Measurements from ENCODE around the gene SLC4A2. TPM values are rescaled to one million over a fixed set of nuclear protein-coding genes. Genes with fewer than 3 reads are reported as not detected.

The SLC4A2 gene
- total and polyA plus RNA-seq, 2 of the 8 experiments (the other 6 are each of a cell fraction or from before 2014, with no cell fraction given): 72.6 to 147 TPM

GRCh38 chr7:151120896-151121295 is 61.5 kb downstream of the SLC4A2 start:
- Histone ChIP-seq H2BK5ac (ENCODE audit: low read depth, low read length) (no peak overlapping the region), H2BK12ac (ENCODE audit: low read depth, low read length) (no peak overlapping the region), H3K56ac (replicated peaks; ENCODE audit: insufficient read length, low read depth, low read length) (no peak overlapping the region), H3K4me1 (replicated peaks in 1 of 4; ENCODE audit: control insufficient read depth in 3 of 4, insufficient read depth in 4 of 4, low read length in 3 of 4) (peaks cover 0 to 19% (median 4%) of the 10 kb centered on the region in 4 experiments; a peak in 5 of 7 replicates), H3K14ac (ENCODE audit: insufficient read length) (no peak overlapping the region), H3K79me1 (ENCODE audit: low read depth, low read length) (peaks cover 2% of the 10 kb centered on the region), H3K23ac (ENCODE audit: insufficient read length) (no peak overlapping the region), H2AFZ (ENCODE audit: low read length) (no peak overlapping the region), H2BK15ac (ENCODE audit: low read length) (no peak overlapping the region), H3K23me2 (ENCODE audit: low read depth, low read length) (peaks cover 5% of the 10 kb centered on the region; the same call in 1 of the 2 replicates), H3K18ac (ENCODE audit: extremely low read depth, low read length) (no peak overlapping the region), H3K27ac (ENCODE audit: low read depth, low read length) (no peak overlapping the region), H3K4ac (replicated peaks; ENCODE audit: insufficient read length, low read depth, low read length) (no peak overlapping the region), H3K4me3 (ENCODE audit: extremely low read depth in 1 of 4, insufficient read depth in 2 of 4, low read depth in 3 of 4, low read length in 4 of 4) (no peak overlapping the region), H4K91ac (replicated peaks; ENCODE audit: insufficient read length, low read length) (no peak overlapping the region), H4K8ac (ENCODE audit: extremely low read depth, insufficient read depth, low read length) (no peak overlapping the region), H2BK20ac (ENCODE audit: low read length) (no peak overlapping the region), H3K4me2 (ENCODE audit: insufficient read depth in 1 of 2, low read depth in 2 of 2, low read length in 2 of 2) (no peak overlapping the region), H3K79me2 (ENCODE audit: control insufficient read depth in 1 of 2, insufficient read depth in 2 of 2, low read length in 2 of 2) (peaks cover 0 to 4% of the 10 kb centered on the region in 2 experiments; a peak in 1 of 4 replicates), H3K9ac (replicated peaks in 1 of 4; ENCODE audit: extremely low read depth in 1 of 4, low read depth in 3 of 4, low read length in 3 of 4) (no peak overlapping the region), H2AK5ac (ENCODE audit: low read depth, low read length) (no peak overlapping the region), H2BK120ac (replicated peaks; ENCODE audit: low read depth, low read length) (no peak overlapping the region), H4K5ac (ENCODE audit: insufficient read length, low read depth, low read length) (no peak overlapping the region), H3K27me3 (replicated peaks in 1 of 4; ENCODE audit: control insufficient read depth in 3 of 4, extremely low read depth in 1 of 4, insufficient read depth in 3 of 4, low read length in 3 of 4) (peaks cover 0 to 12% (median 7%) of the 10 kb centered on the region in 4 experiments; a peak in 6 of 7 replicates), H3K36me3 (ENCODE audit: control insufficient read depth in 2 of 4, insufficient read depth in 4 of 4, low read length in 3 of 4) (peaks cover 0 to 30% (median 4%) of the 10 kb centered on the region in 4 experiments; a peak in 3 of 8 replicates), H4K20me1 (replicated peaks in 1 of 2; ENCODE audit: control insufficient read depth in 1 of 2, insufficient read depth in 2 of 2, low read length in 2 of 2) (peaks cover 24 to 45% of the 10 kb centered on the region in 2 experiments), H3K9me3 (ENCODE audit: insufficient read depth in 2 of 2, low read depth in 1 of 2, low read length in 1 of 2) (no peaks in the 10 kb centered on the region)
- FAIRE-seq (no peak), DNase-seq (ENCODE audit: low read depth in 1 of 2, low spot score in 2 of 2) (no peak)
- 95% methylated on average over 15 of the region's 22 CpGs; no CpG with 5 or more reads in 1 of the 2 experiments for WGBS, 2 experiments (ENCODE audit: extremely low coverage in 1 of 2, insufficient coverage in 1 of 2, insufficient read length in 1 of 2, insufficient replicate concordance in 2 of 2, low coverage in 1 of 2, low lambda C conversion rate in 2 of 2, missing lambda C conversion rate in 1 of 2)
- ChIA-PET POLR2A (ENCODE audit: partially characterized antibody) (no interaction called here), CTCF (ENCODE audit: partially characterized antibody) (interaction anchor here (0.8 to 22.4 kb wide), 15 partner anchors 9 to 222 kb away, joined by 3 to 448 read pairs (median 4); partner anchors contain the start of genes AGAP3 and TMUB1)
- no peak for TF ChIP-seq CREB1 (IDR thresholded peaks at IDR 0.05)
- TF ChIP-seq EGR1 (IDR thresholded peaks at IDR 0.05; ENCODE audit: borderline replicate concordance, low read depth, low read length): no peak
- no peak for TF ChIP-seq SRF (IDR thresholded peaks at IDR 0.05; ENCODE audit: low read depth, low read length)
- no peak for TF ChIP-seq SP1 (IDR thresholded peaks at IDR 0.05; ENCODE audit: low read depth, low read length)
- TF ChIP-seq CBX8 (IDR thresholded peaks at IDR 0.05; ENCODE audit: borderline replicate concordance, low read depth, low read length): no peak
- no peak for TF ChIP-seq HDAC6 (IDR thresholded peaks at IDR 0.05; ENCODE audit: low read depth, low read length)
- TF ChIP-seq CTBP2 (IDR thresholded peaks at IDR 0.05; ENCODE audit: borderline replicate concordance, insufficient read depth, insufficient read length, low read length): no peak
- TF ChIP-seq SP4 (IDR thresholded peaks at IDR 0.05; ENCODE audit: low read length): no peak
- no peak for TF ChIP-seq SUZ12 (IDR thresholded peaks at IDR 0.05; ENCODE audit: low read length)
- no peak for TF ChIP-seq TAF7 (optimal IDR thresholded peaks at IDR 0.05; ENCODE audit: borderline replicate concordance, low read depth, low read length)
- no peak for TF ChIP-seq KDM5A (IDR thresholded peaks at IDR 0.05; ENCODE audit: low read length)
- TF ChIP-seq BCL11A (IDR thresholded peaks at IDR 0.05; ENCODE audit: low read depth in 2 of 2, low read length in 2 of 2): no peak
- TF ChIP-seq, protein P1, sequence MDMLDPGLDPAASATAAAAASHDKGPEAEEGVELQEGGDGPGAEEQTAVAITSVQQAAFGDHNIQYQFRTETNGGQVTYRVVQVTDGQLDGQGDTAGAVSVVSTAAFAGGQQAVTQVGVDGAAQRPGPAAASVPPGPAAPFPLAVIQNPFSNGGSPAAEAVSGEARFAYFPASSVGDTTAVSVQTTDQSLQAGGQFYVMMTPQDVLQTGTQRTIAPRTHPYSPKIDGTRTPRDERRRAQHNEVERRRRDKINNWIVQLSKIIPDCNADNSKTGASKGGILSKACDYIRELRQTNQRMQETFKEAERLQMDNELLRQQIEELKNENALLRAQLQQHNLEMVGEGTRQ (IDR thresholded peaks at IDR 0.05; ENCODE audit: low read length): no peak
- no peak for TF ChIP-seq NANOG (IDR thresholded peaks at IDR 0.05; ENCODE audit: insufficient read depth, low read depth, low read length, poor library complexity, severe bottlenecking)

Measured in H1 (cell line).